Sigmoid colon (tissue), 7 donors: ENCODE measurements around the gene SFRP2. TPM values are rescaled to one million over a fixed set of nuclear protein-coding genes. Genes with fewer than 3 reads are reported as not detected.
A peak's percentile ranks its signal among the peaks of the same experiment; 100 is the strongest.

Experiments
- DNase-seq: peaks from one replicate; pipeline ENCODE4 v3.0.0-alpha.2; 2019
- H3K27ac ChIP-seq, 4 donors: fragments of 200-600 bp; sonication (generic); one replicate each; pipeline ENCODE4 v1.5.1; 2016 to 2019; ENCODE audit warnings: mild to moderate bottlenecking in 1 of 4
- H3K27me3 ChIP-seq, 3 donors: fragments of 200-600 bp; sonication (generic); one replicate each; pipeline ENCODE4 v1.5.1; 2019; ENCODE audit warnings: mild to moderate bottlenecking in 1 of 3
- H3K36me3 ChIP-seq, 4 donors: fragments of 200-600 bp; sonication (generic); one replicate each; pipeline ENCODE4 v1.5.1; 2016 to 2019
- H3K4me1 ChIP-seq, 4 donors: fragments of 200-600 bp; sonication (generic); one replicate each; pipeline ENCODE4 v1.5.1; 2017 to 2019
- H3K4me3 ChIP-seq, 4 donors: fragments of 200-600 bp; sonication (generic); one replicate each; pipeline ENCODE4 v1.5.1; 2017 to 2019; ENCODE audit warnings: mild to moderate bottlenecking in 2 of 4, moderate library complexity in 1 of 4
- H3K9me3 ChIP-seq, 4 donors: fragments of 200-600 bp in 3 of 4; sonication (generic) in 3 of 4; one replicate each; pipeline versions ENCODE4 v1.5.1 to v1.6.1; 2013 to 2019
- CTCF ChIP-seq, 4 experiments: fragments of 450-650 bp in 3 of 4; fragments of 200-600 bp in 1 of 4; IDR thresholded peaks; one replicate each; pipeline ENCODE4 v1.5.1; 2016 to 2019; ENCODE audit warnings: antibody characterized with exemption in 4 of 4, mild to moderate bottlenecking in 3 of 4, moderate library complexity in 2 of 4
- EP300 ChIP-seq, 4 donors: sonication (generic); formaldehyde crosslinking; IDR thresholded peaks; one replicate each; pipeline ENCODE4 v1.6.1; 2017; ENCODE audit warnings: antibody characterized with exemption in 4 of 4
- POLR2A ChIP-seq, 2 donors: fragments of 450-650 bp; IDR thresholded peaks; one replicate each; pipeline ENCODE4 v1.6.1; 2016; ENCODE audit warnings: antibody characterized with exemption in 2 of 2, mild to moderate bottlenecking in 2 of 2, moderate library complexity in 2 of 2
- POLR2AphosphoS5 ChIP-seq, 4 donors: sonication (generic); formaldehyde crosslinking; IDR thresholded peaks; one replicate each; pipeline ENCODE4 v1.6.1; 2017; ENCODE audit warnings: antibody characterized with exemption in 4 of 4
- WGBS, 2 donors: extraction: QIAGEN DNeasy Blood & Tissue Kit; methylation state at CpG; one replicate each; pipeline ENCODE4 v1.1.7; 2013; 5-methylcytosine and 5-hydroxymethylcytosine counted together
- intact Hi-C: fragments of 100-400 bp; cut with DNase I; formaldehyde crosslinking; loops from one replicate; pipeline ENCODE4 v1.15.1; 2023
- polyA plus RNA-seq, 3 donors: library from polyadenylated mRNA; stranded (reverse); fragments of 200-250 nt; gene quantifications; one replicate each; pipeline ENCODE4 v1.2.3, GENCODE V29; 2013
- total RNA-seq, 4 donors: library from RNA; depleted of rRNA; stranded (reverse); fragments of >200 nt; gene quantifications; one replicate each; pipeline ENCODE4 v1.1.0, GENCODE V29; 2016
- donor health status: healthy with polysubstance abuse.
- donor health status: Bipolar disorder and iron deficiency.
- donor health status: healthy.

Gene SFRP2
- total and polyA plus RNA-seq, 7 donors, result 2.0 to 64.8 (median 25.4) TPM; not detected in 1

GRCh38 chr4:153764601-153765368 is 24.1 kb downstream of the SFRP2 start:
- Histone ChIP-seq H3K4me1 (peaks cover 0 to 5% (median 2%) of the 10 kb centered on the region in 4 donors), H3K36me3 (no peaks in the 10 kb centered on the region), H3K9me3 (no peaks in the 10 kb centered on the region), H3K4me3 (no peak overlapping the region), H3K27me3 (peaks cover 0 to 6% (median 4%) of the 10 kb centered on the region in 3 donors), H3K27ac (no peak overlapping the region)
- TF ChIP-seq EP300 (IDR thresholded peaks at IDR 0.05), result no peak
- TF ChIP-seq CTCF (IDR thresholded peaks at IDR 0.05), result no peak
- no peak for TF ChIP-seq POLR2AphosphoS5 (IDR thresholded peaks at IDR 0.05)
- no peak for DNase-seq
- intact Hi-C loops, result no loop called here
- WGBS, 2 donors, result 30 to 62% methylated on average over 5 of the region's 5 CpGs

- Histone ChIP-seq H3K27ac (no peak overlapping the region), H3K9me3 (no peaks in the 10 kb centered on the region), H3K4me3 (no peak overlapping the region), H3K4me1 (peaks cover 0 to 12% (median 5%) of the 10 kb centered on the region in 4 donors), H3K27me3 (peaks cover 0 to 16% (median 6%) of the 10 kb centered on the region in 3 donors), H3K36me3 (no peaks in the 10 kb centered on the region)
- intact Hi-C loops, result no loop called here
- no peak for DNase-seq
- TF ChIP-seq POLR2AphosphoS5 (IDR thresholded peaks at IDR 0.05) (no peak), EP300 (IDR thresholded peaks at IDR 0.05) (no peak), CTCF (IDR thresholded peaks at IDR 0.05) (no peak), POLR2A (IDR thresholded peaks at IDR 0.05) (no peak)
- 95 to 96% methylated on average over 1 of the region's 1 CpG for WGBS, 2 donors
These were observed 25.5 kb downstream of the SFRP2 start for GRCh38 chr4:153763404-153763803.

- no peak within 1 kb of the TSS for H3K27ac ChIP-seq
- H3K9me3 ChIP-seq, result no peaks in the 10 kb centered on the region
- H3K27me3 ChIP-seq, result peaks cover 0 to 20% (median 6%) of the 10 kb centered on the region in 3 donors
- H3K4me1 ChIP-seq, result peaks cover 0 to 12% (median 5%) of the 10 kb centered on the region in 4 donors
- no peaks in the 10 kb centered on the region for H3K36me3 ChIP-seq
- no peak for TF ChIP-seq POLR2A (IDR thresholded peaks at IDR 0.05)
- no peak for TF ChIP-seq CTCF (IDR thresholded peaks at IDR 0.05)
- TF ChIP-seq EP300 (IDR thresholded peaks at IDR 0.05), result no peak
- TF ChIP-seq POLR2AphosphoS5 (IDR thresholded peaks at IDR 0.05), result no peak
- intact Hi-C loops, result no loop called here
- 7 to 9% methylated on average over 76 of the region's 76 CpGs for WGBS, 2 donors
- H3K4me3 ChIP-seq, result peak within 1 kb of the TSS; percentile 27 to 61 (median 44)
- no peak for DNase-seq
These were observed 29.2 kb downstream of the SFRP2 start, which contains the start of gene RNF175 for GRCh38 chr4:153759407-153760316. Gene RNF175 (minus strand): TSS chr4:153760024. CDS start chr4:153759862, 162 bp downstream.

- Histone ChIP-seq H3K4me3 (peak overlapping the region in 3 of 4 donors; percentile 34 to 61 (median 53)), H3K27me3 (peaks cover 0 to 20% (median 6%) of the 10 kb centered on the region in 3 donors), H3K9me3 (no peaks in the 10 kb centered on the region), H3K36me3 (no peaks in the 10 kb centered on the region), H3K4me1 (peaks cover 0 to 12% (median 5%) of the 10 kb centered on the region in 4 donors), H3K27ac (no peak overlapping the region)
- TF ChIP-seq POLR2AphosphoS5 (IDR thresholded peaks at IDR 0.05), result no peak
- 51 to 74% methylated on average over 15 of the region's 15 CpGs for WGBS, 2 donors
- intact Hi-C loops, result no loop called here
- DNase-seq, result no peak
These were observed 30.0 kb downstream of the SFRP2 start for GRCh38 chr4:153758688-153759406.
